Neural cell (in vitro differentiated cells): ENCODE measurements around the gene NPDC1. TPM values are rescaled to one million over a fixed set of nuclear protein-coding genes. Genes with fewer than 3 reads are reported as not detected.
"Not testable (repeated sequence)": the region's sequence is repeated elsewhere in the genome, so short reads cannot be mapped to it uniquely, and the experiment has no call there.

ENCODE experiments used
- H2AFZ ChIP-seq: fragments of 200-600, 300-800 bp; sonication (generic), shearing (Covaris generic); 2 replicates; pipeline ENCODE4 v1.6.0; 2014; ENCODE audit warnings: low read depth, mild to moderate bottlenecking, antibody characterized with exemption, low read length, moderate library complexity
- H3F3A ChIP-seq: fragments of 200-600 bp; shearing (Covaris generic); 2 replicates; pipeline ENCODE4 v1.6.1; 2016; ENCODE audit warnings: mild to moderate bottlenecking, moderate library complexity, mixed read lengths, antibody characterized with exemption, low read length; ENCODE audit not compliant: insufficient read depth, poor library complexity, severe bottlenecking
- H3K27ac ChIP-seq: fragments of 200-600, 300-800 bp; sonication (generic), shearing (Covaris generic); 2 replicates; pipeline ENCODE4 v1.5.1; 2014; ENCODE audit warnings: mild to moderate bottlenecking, low read length, moderate library complexity
- H3K27me3 ChIP-seq: fragments of 300-800, 200-600 bp; sonication (generic), shearing (Covaris generic); 2 replicates; pipeline ENCODE4 v1.6.0; 2014; ENCODE audit warnings: mild to moderate bottlenecking, low read depth, low read length, moderate library complexity; ENCODE audit not compliant: insufficient read depth
- H3K36me3 ChIP-seq: fragments of 300-800, 200-600 bp; sonication (generic), shearing (Covaris generic); 2 replicates; pipeline ENCODE4 v1.5.1; 2014; ENCODE audit warnings: mild to moderate bottlenecking, antibody characterized with exemption, low read length, moderate library complexity; ENCODE audit not compliant: insufficient read depth
- H3K4me2 ChIP-seq: fragments of 300-800, 200-600 bp; sonication (generic), shearing (Covaris generic); 2 replicates; pipeline ENCODE4 v1.6.0; 2014; ENCODE audit warnings: mild to moderate bottlenecking, low read length
- H3K4me3 ChIP-seq: fragments of 300-800, 200-600 bp; sonication (generic), shearing (Covaris generic); 2 replicates; pipeline ENCODE4 v1.5.1; 2014; ENCODE audit warnings: mild to moderate bottlenecking, low read length, moderate library complexity
- H3K79me2 ChIP-seq: fragments of 200-600 bp; shearing (Covaris generic); replicated peaks from 2 replicates; pipeline ENCODE4 v1.6.0; 2014; ENCODE audit warnings: mild to moderate bottlenecking, low read length, moderate library complexity; ENCODE audit not compliant: insufficient read depth
- H3K9ac ChIP-seq: fragments of 300-800, 200-600 bp; sonication (generic), shearing (Covaris generic); 2 replicates; pipeline ENCODE4 v1.6.1; 2016; ENCODE audit warnings: mild to moderate bottlenecking, low read length, mixed read lengths
- H3K9me2 ChIP-seq: fragments of 200-600 bp; shearing (Covaris generic); 2 replicates; pipeline ENCODE4 v1.6.1; 2016; ENCODE audit warnings: mild to moderate bottlenecking, low read length, mixed read lengths; ENCODE audit not compliant: insufficient read depth
- H3K9me3 ChIP-seq: fragments of 200-600, 300-800 bp; sonication (generic), shearing (Covaris generic); 2 replicates; pipeline ENCODE4 v1.6.1; 2016; ENCODE audit warnings: mild to moderate bottlenecking, mixed run types, low read length, moderate library complexity, mixed read lengths
- H4K20me1 ChIP-seq: fragments of 200-600 bp; shearing (Covaris generic); 2 replicates; pipeline ENCODE4 v1.6.1; 2016; ENCODE audit warnings: mild to moderate bottlenecking, mixed run types; ENCODE audit not compliant: insufficient read depth
- CTCF ChIP-seq: fragments of 450-650 bp; IDR thresholded peaks from 2 replicates; pipeline ENCODE4 v1.5.1; 2014; ENCODE audit warnings: antibody characterized with exemption, mild to moderate bottlenecking, moderate library complexity; ENCODE audit not compliant: poor library complexity, severe bottlenecking
- EP300 ChIP-seq: fragments of 450-650 bp; conservative IDR thresholded peaks from 2 replicates; pipeline ENCODE4 v1.6.1; 2014; ENCODE audit warnings: antibody characterized with exemption, mild to moderate bottlenecking, moderate library complexity; ENCODE audit not compliant: poor library complexity, severe bottlenecking
- EZH2 ChIP-seq: fragments of 200-600, 300-800 bp; shearing (Covaris generic), sonication (generic); IDR thresholded peaks from 2 replicates; pipeline ENCODE4 v1.6.1; 2014; ENCODE audit warnings: antibody characterized with exemption, low read length, borderline replicate concordance, mild to moderate bottlenecking; ENCODE audit not compliant: insufficient read depth, poor library complexity, severe bottlenecking
- MXI1 ChIP-seq: fragments of 450-650 bp; conservative IDR thresholded peaks from 2 replicates; pipeline ENCODE4 v1.6.1; 2014; ENCODE audit warnings: antibody characterized with exemption, mild to moderate bottlenecking; ENCODE audit not compliant: poor library complexity, severe bottlenecking
- POLR2AphosphoS5 ChIP-seq: IDR thresholded peaks from 2 replicates; pipeline ENCODE4 v1.6.1; 2012
- RAD21 ChIP-seq: fragments of 450-650 bp; conservative IDR thresholded peaks from 2 replicates; pipeline ENCODE4 v1.6.1; 2014; ENCODE audit warnings: antibody characterized with exemption, mild to moderate bottlenecking, moderate library complexity
- REST ChIP-seq: IDR thresholded peaks from 2 replicates; pipeline ENCODE4 v1.6.1; 2012; ENCODE audit warnings: borderline replicate concordance
- SMC3 ChIP-seq: fragments of 450-650 bp; conservative IDR thresholded peaks from 2 replicates; pipeline ENCODE4 v1.6.1; 2014; ENCODE audit warnings: antibody characterized with exemption, mild to moderate bottlenecking, moderate library complexity; ENCODE audit not compliant: poor library complexity
- TAF1 ChIP-seq: IDR thresholded peaks from 2 replicates; pipeline ENCODE4 v1.6.1; 2012; ENCODE audit warnings: low read depth
- polyA plus RNA-seq: library from polyadenylated mRNA; depleted of rRNA; stranded (reverse); fragments of >200 nt; gene quantifications from 2 replicates; pipeline ENCODE4 v1.2.3, GENCODE V29; 2014

NPDC1 gene
- polyA plus RNA-seq, 1 donor from 2014 or later: 161 TPM

GRCh38 chr9:137064027-137064879 lies 18.3 kb upstream of the NPDC1 start:
- TF ChIP-seq EP300 (no peak), RAD21 (peak; percentile 69), POLR2AphosphoS5 (no peak), SMC3 (peak; percentile 85), CTCF (peak; percentile 88)
- Histone ChIP-seq H3K9me2 (no peaks in the 10 kb centered on the region), H3K9me3 (no peaks in the 10 kb centered on the region), H3K27ac (no peak overlapping the region), H3K79me2 (no peaks in the 10 kb centered on the region), H3K27me3 (peaks cover 5% of the 10 kb centered on the region), H3K9ac (no peak overlapping the region), H4K20me1 (no peaks in the 10 kb centered on the region), H3F3A (no peaks in the 10 kb centered on the region), H3K36me3 (no peaks in the 10 kb centered on the region), H2AFZ (no peak overlapping the region), H3K4me3 (no peak overlapping the region), H3K4me2 (no peak overlapping the region)

GRCh38 chr9:137063311-137064026 lies 17.5 kb upstream of the NPDC1 start:
- Histone ChIP-seq H3K4me3 (no peak overlapping the region), H3K4me2 (no peak overlapping the region), H3K9ac (no peak overlapping the region), H3K27ac (no peak overlapping the region), H3K9me2 (no peaks in the 10 kb centered on the region), H3K9me3 (no peaks in the 10 kb centered on the region), H3F3A (no peaks in the 10 kb centered on the region), H2AFZ (no peak overlapping the region), H3K27me3 (no peaks in the 10 kb centered on the region), H4K20me1 (no peaks in the 10 kb centered on the region), H3K79me2 (no peaks in the 10 kb centered on the region), H3K36me3 (no peaks in the 10 kb centered on the region)
- TF ChIP-seq MXI1 (no peak), TAF1 (no peak), CTCF (no peak), POLR2AphosphoS5 (no peak), RAD21 (no peak), EZH2 (no peak), SMC3 (no peak), REST (no peak), EP300 (no peak)

- not testable (repeated sequence) for H3K79me2 ChIP-seq, H3K9me3 ChIP-seq, H3K9ac ChIP-seq, H4K20me1 ChIP-seq, H3K9me2 ChIP-seq, H3F3A ChIP-seq, H3K36me3 ChIP-seq, H3K27ac ChIP-seq, H3K27me3 ChIP-seq, H2AFZ ChIP-seq, H3K4me2 ChIP-seq, H3K4me3 ChIP-seq
Observed at GRCh38 chr9:137062798-137063197, 16.8 kb upstream of the NPDC1 start.
